HG03280 (cell line): ENCODE data around the gene NPLOC4.
"Not testable (repeated sequence)": the region's sequence is repeated elsewhere in the genome, so short reads cannot be mapped to it uniquely, and the experiment has no call there.

Experiments used
- ATAC-seq: cut with Tn5 transposase; IDR thresholded peaks from one replicate; pipeline ENCODE4 v1.9.1; 2021; ENCODE audit warnings: mild to moderate bottlenecking, moderate library complexity; ENCODE audit not compliant: unreplicated experiment

Gene NPLOC4

DNA sequence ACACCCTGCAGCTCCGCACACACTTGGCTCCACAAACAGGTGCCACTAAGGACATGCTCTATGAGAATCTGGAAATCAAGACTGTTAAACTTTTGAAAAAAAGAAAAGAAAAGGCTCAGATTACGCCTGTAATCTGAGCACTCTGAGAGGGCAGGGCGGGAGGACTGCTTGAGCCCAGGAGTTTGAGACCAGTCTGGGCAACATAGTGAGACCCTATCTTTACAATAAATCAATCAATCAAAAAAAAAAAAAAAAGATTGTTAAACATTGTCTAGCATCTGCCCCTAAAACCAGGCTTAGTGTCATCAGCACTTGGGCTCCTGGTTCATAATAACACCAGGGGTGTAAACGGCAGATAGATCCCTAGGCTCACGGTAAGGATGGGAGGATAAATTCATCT, 47.3 kb downstream of the NPLOC4 start:
- no peak for ATAC-seq

DNA sequence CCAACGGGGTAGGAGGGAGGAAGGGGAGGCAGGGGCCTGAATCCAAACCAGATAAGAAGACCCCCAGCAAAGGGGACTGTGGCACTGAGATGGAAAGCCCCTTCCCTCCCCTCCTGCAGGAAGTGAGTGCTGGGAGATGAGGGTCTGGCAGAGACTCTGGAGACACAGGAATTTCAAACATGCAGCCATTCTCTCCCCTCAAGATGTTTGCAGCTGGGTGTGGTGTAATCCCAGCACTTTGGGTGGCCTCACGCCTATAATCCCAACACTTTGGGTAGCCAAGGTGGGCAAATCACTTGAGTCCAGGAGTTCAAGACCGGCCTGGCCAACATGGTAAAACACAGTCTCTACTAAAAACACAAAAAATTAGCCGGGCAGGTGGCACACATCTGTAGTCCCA, 50.8 kb downstream of the NPLOC4 start:
- ATAC-seq: no peak

DNA sequence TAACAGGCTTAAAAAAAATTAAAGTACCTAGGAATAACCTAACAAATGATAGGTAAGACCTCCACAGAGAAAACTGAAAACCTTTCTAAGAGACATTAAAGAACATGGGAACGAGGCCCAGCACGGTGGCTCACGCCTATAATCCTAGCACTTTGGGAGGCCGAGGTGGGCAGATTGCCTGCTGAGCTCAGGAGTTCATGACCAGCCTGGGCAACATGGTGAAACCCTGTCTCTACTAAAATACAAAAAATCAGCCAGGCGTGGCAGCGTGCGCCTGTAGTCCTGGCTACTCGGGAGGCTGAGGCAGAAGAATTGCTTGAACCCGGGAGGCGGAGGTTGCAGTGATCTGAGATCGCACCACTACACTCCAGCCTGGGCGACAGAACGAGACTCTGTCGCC, 52.1 kb downstream of the NPLOC4 start:
- ATAC-seq: not testable (repeated sequence)

DNA sequence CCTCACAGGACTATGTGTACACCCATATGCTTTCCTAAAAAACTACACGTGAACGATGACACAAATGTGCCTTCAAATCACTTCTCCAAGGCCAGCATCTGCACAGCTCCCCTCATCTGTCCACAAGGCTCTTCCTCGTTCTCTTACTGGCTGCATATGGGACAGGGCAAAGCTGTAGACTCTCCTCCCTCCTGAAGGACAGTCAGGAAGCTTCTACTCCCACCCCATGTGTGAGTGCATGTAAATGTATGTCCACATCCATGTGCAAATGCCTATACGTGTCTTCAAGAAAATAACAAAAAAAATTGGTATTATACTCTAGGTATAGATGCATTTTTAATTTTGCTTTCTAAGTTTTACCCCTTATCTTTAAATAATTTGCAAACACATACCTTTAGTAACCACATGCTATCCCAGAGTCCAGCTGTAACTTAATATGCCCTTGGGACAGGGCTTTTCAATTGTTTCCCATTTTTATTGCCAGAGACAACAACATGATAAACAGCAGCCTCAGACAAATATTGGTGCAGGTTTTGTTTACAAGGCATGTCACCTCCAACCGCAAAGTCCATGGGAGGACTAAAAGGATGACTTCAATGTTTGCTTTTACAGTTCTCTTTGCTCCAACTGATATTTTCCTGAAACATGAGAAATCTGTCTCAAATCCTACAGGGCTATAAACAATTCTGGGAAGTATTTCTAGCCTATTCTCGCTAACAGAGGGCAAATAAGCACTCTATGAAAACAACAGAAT, 53.1 kb downstream of the NPLOC4 start:
- no peak for ATAC-seq

DNA sequence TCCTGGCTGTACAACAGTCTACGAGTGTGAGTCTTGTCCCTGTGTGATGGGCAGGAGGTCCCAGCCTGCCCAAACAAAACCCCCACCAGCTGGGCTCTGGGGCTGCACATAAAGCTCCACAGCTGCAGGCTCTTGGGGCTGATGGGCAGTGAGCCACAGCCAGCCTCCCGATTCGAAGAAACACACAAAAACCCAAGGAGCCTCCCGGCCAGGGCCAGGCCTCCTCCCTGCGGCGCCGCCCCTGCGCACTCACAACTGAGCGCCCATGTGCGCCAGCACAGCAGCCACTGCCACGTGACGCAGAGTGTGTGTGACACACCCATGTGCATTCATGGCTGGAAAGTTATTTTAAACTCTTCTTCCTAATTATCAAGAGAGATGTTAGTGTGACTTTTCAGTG, 54.2 kb downstream of the NPLOC4 start:
- no peak for ATAC-seq

DNA sequence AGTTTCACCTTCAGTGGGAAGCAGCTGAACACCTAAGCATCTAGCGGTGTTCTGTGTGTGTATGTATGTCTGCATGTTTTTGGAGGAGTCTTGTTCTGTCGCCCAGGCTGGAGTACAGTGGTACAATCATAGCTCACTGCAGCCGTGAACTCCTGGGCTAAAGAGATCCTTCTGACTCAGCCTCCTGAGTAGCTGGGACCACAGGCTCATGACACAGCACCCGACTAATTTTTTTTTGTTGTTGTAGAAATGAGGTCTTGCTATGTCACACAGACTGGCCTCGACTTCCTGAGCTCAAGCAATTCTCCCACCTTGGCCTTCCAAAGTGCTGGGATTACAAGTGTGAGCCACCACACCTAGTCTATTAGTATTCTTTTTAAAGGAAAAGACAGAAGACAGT, 54.6 kb downstream of the NPLOC4 start:
- ATAC-seq: no peak

DNA sequence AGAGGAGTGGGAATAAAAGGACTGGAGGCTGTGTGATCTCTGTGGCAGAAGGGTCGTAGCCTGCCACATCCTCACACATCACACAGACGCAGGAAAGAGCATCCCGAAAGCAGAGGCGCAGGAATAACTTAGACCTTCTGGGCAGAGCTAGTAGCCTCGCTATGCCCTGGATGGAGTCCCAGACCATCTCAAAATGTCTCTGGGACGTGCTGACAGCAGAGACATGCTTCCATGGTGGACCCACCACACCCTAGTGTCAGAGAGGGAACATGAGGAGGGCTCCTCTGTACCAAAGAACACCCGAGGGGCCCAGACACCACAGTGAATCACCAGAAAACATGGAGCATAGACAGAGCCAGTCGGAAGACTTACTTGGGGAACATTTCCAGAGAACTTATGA, 55.2 kb downstream of the NPLOC4 start:
- ATAC-seq: no peak

DNA sequence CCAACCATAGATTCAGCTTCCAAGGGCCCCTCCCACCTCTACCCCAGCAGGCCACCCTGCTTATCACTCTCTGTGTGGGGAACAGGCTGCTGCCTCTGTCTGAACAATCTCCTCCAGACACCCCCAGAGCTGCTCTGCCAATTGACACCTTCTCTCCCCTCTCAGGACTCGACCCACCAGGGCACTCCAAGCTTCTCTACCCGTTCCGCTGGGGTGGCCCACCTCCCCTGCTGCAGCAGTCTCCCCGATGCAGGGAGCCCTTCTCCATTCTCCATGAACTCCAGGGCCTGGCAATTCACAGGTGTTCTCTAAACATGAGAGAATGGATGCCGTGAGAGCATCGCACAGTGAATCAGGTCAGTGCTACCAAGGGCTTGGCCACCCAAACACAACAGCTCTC, 56.4 kb downstream of the NPLOC4 start:
- no peak for ATAC-seq

DNA sequence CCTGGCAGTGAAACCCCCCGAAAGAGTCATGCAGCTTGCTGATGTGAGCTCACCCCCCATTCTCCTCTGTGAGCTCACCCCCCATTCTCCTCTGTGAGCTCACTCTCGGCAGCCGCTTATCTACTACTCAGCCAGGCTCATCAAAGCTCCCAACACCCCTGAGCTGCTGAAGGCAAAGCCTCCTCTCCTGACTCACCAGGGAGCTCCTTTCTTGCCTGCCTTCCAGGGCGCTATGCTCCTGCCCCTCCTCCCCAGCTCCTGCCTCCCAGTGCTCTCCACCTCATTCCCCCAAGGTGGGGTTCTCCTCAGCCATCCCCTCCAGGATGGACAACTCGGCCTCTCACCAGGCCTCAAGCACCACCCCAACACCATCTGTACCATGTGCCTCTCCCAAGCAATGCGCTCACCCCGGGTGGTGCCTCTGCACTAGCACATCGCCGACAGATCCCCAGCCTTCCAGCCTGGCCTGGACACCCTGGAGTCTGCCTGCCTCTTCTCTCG, 57.0 kb downstream of the NPLOC4 start:
- ATAC-seq: no peak

DNA sequence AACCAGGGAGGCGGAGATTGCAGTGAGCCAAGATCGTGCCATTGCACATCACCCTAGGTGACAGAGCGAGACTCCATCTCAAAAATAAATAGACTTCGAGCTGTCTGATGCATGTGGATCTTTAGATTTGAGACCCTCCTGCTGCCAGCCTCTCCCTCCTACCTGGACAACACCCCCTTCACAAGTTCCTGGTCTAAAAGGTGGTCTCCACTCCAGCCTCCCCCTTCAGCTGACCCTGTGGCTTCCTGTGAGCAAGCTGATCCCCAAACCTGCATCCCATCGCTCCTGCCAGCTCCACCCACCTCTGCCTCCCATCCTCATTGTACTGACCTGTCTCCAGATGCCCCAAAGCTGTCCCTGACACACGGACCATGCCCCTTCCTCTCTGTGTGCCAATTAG, 57.6 kb downstream of the NPLOC4 start:
- ATAC-seq: no peak

DNA sequence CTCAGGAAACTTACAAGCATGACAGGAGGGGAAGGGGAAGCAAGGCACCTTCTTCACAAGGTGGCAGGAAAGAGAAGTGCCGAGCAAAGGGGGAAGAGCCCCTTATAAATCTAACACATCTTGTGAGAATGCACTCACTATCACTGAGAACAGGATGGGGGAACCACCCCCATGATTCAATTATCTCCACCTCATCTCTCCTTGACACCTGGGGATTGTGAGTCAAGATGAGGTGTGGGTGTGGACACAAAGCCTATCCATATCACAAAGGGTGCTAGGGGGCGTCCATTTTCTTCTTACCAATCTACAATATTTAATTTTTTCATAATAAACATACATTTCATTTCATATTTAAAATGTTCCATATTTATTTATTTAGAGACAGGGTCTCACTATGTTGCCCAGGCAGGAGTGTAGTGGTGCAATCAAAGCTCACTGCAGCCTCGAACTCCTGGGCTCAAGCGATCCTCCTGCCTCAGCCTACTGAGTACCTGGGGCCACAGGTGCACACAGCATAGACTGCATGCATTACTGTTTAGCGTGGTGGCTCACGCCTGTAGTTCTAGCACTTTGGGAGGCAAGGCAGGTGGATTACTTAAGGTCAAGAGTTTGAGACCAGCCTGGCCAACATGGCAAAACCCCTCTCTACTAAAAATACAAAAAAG, 58.2 kb downstream of the NPLOC4 start:
- ATAC-seq: no peak

DNA sequence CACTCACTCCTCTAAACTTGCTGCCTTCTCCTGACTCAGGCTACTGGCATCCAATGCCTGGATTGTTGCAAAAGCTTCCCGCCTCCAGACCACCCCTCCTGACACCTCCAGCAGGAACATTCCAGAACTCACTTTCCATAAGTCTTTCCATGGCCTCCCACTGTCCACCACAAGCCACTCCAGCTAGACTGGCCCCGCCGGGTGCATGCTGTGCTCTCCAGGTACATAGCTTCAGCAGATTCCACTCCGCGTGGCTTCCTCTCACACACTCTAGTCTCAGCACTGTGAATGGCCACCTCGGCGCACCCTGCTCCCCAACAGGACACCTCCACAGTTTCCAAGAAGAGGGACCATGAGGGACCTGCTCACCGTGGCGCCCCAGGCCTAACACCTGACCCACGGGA, 58.9 kb downstream of the NPLOC4 start:
- ATAC-seq: no peak

DNA sequence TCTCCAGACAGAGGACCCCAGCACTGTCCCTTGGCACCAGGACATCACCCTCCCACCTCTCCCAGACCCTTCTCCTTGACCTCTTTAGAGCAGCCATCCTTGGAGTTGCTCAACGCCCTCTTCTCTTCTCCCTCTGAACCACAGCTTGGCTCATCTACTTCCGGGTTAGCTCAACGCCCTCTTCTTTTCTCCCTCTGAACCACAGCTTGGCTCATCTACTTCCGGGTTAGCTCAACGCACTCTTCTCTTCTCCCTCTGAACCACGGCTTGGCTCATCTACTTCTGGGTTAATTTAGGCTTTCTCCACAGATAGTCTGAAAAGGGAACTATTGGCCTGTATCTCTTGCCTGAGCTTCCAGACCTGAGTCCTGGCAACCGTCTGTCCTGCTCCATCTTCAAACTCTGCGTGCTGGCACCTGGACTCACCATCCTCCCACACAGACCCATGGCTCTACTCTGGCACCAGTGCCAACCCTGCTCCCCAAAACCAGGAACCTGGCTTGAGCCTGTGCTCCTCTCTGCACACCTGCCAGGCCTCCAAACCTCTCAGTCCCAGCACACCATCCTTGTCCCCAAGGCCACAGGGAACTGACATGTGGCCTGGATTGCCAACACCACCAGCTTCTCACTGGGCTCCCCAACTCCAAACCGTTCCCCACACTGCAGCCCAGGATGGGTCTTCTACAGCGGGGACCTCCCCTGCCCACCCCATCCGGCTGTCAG, 59.5 kb downstream of the NPLOC4 start:
- no peak for ATAC-seq

DNA sequence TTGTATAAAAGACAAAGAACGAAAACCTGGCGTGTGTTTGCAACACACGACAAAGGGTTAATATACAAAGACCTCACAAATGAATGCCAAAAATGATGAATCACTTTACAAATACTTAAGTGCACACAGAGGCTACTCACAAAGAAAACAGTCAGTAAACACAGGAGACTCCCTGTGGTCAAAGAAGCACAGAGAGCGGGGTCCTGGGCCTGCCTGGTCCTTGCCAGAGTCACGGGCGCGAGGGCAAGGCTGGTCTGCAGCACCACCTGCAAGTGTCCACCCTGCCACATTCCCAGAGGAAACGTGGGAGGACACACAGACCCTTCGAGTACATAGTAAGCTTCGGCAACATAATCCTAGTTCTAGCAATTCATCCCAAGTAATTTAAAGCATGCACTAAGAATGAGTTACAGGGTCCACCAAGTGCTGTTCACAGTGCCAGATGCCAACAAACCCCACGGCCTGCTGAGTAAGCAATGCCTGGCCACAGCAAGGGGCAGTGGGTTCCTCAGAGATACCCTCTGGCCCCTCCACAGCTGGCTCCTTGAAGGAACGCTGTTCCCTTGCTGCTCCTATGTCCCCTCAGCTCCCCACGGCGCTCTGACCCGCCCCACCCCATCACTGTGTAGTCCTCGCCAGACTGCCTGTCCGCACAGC, 60.2 kb downstream of the NPLOC4 start:
- no peak for ATAC-seq

DNA sequence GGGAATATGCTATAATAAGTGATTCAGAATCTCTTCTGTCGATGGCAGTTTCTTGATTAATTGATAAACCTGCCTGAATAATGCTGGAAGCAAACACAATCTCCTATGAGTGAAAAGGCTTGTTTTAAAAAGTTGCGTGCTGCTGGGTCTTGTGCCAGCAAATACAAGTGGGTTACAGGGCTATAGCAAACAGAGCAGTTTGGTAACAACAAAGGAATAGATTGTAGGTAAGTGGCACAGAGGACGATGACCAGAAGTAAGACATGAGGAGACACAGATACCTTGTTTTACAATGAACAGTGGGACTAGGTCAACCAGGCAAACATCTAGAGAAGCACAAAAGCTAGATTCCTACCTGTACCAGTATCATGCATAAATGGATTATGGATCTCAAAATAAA, 61.1 kb downstream of the NPLOC4 start:
- no peak for ATAC-seq

DNA sequence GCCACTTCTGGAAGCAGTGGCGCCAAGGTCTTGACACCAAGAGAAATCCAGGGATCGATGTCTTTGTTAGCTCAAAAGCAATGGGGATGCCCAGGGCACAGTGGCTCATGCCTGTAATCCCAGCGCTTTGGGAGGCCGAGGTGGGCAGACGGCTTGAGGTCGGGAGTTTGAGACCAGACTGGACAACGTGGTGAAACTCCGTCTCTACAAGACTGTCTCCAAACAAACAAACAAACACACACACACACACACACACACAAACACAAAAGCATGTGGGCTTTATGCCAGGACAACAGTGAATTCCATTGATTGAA, 62.3 kb downstream of the NPLOC4 start:
- ATAC-seq: no peak

DNA sequence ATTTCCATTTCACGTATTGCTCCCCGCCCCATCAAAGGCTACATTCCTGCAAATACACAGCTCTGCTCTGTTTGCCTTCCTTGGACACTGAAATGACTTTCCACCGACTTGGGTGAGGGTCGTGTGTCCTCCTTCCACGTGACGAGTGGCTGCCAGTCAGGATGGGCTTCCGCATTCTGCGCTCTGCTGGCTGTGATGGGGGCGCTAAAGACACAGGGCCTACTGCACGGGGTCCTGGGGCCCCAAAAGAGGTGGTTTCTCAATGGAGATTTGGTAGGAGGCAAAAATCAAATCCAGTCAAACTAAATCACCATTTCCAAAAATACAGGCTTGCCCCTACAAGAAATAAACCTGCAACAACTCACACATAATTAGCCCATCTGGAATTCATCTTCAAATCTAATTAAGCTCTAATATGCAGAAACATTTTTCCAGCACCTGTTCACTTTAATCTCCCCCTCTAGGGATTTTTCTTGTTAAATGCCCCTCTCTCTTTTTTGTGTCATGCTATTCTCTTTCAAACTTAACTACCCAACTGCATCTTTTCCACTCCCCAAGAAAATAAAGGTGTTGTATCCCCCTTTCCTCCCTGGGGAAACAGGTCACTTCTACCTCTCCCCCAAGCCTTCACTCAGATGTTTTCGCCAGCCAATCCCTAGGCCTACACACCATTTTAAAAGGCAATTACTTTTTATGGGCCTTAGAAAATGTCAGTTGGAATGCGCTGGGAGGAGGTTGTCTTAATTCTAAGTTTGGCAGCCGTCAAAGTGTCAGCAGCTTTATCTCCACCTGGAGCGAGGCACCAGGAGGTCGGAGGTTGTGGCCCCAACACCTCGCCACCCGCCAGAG, 62.9 kb downstream of the NPLOC4 start:
- ATAC-seq: no peak

DNA sequence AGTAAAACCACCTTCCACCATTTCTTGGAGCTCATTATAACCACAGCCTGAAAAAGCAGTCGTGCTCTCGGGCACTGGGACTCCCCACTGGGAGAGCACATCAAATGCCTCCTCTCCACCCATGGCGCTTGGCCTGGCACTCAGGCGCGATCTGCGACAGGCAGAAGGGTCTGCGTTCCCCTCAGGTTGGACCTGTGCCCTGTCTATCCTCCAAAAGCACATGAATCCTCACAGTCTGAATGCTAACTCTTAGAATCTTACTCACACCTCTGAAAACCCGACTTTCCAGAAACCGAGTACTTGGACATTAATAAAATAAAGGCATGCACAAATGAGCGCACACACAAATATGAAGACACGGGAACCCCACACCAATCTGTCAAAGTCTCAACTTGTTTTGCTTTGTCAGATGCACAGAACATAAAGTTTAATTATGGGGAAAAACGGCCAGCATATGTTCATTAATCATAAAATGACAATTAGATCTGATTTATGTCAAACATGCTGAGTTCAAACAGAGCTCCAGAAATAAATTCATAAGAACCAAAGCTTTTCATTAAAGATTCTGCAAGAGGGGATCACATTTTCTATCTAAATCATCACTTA, 64.2 kb downstream of the NPLOC4 start:
- ATAC-seq: no peak

DNA sequence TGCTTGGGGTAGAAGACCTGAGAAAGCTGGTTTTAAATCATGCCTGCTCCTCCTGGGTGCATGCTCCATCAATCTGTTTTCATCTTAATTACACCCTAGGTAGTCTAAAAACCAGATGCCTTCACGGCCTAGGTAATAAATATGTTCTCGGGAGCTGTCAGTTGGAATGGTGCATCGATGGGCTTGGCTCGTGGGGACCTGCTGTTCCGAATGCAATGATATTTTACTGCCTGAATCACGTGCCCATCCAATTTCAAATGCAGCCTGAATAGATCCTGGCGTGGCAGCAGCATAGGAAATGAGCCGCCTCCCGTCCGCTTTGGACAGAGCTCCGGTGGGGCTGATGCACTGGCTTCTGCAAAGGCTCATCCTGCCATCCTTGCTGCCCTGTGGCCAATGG, 65.9 kb downstream of the NPLOC4 start:
- ATAC-seq: no peak

DNA sequence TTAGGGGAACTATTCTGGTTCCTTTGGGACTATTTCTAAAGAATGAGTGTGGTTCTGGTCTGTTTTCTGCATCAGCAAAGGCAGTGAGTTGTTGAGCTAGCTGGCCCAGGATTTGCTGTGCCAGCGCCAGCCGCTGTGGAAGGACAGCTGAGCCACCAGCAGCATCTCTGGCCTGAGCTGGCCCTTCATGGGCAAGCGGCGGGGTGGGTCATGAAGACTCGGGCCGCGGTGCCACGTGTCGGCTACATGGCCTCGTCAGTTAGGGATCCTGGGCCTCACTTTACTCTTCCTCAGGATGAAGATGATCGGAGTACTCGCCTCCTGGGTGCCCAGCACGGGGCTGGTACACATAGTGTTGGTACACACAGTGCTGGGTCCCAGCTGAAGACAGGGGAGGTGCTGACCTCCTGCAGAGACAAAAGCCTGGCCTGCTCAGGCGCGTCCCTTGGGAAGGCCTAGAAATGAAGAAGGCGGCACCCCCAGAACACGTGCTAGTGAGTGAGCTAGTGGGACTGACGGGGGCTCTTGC, 66.9 kb downstream of the NPLOC4 start:
- no peak for ATAC-seq
